CD4-positive, alpha-beta T cell treated with Interleukin-15 for 1 hour (primary cell): ENCODE measurements around the gene TMEM86B.
A peak's percentile ranks its signal among the peaks of the same experiment; 100 is the strongest.

ENCODE experiments used
- DNase-seq: peaks from one replicate; pipeline ENCODE4 v3.0.0-alpha.2; 2020

The TMEM86B gene

GRCh38 chr19:55228403-55229031 is at the start of gene TMEM86B:
Gene TMEM86B, minus strand, starts transcription at chr19:55228763. Its CDS starts 22 bp downstream, at chr19:55228741.
- DNase-seq: no peak

- DNase-seq: no peak
Observed at GRCh38 chr19:55277494-55277893, 48.9 kb upstream of the TMEM86B start.

- DNase-seq: peak; percentile 47
Observed at GRCh38 chr19:55276720-55277430, 48.3 kb upstream of the TMEM86B start.

GRCh38 chr19:55275851-55276719 is 47.5 kb upstream of the TMEM86B start:
- DNase-seq: no peak

DNA sequence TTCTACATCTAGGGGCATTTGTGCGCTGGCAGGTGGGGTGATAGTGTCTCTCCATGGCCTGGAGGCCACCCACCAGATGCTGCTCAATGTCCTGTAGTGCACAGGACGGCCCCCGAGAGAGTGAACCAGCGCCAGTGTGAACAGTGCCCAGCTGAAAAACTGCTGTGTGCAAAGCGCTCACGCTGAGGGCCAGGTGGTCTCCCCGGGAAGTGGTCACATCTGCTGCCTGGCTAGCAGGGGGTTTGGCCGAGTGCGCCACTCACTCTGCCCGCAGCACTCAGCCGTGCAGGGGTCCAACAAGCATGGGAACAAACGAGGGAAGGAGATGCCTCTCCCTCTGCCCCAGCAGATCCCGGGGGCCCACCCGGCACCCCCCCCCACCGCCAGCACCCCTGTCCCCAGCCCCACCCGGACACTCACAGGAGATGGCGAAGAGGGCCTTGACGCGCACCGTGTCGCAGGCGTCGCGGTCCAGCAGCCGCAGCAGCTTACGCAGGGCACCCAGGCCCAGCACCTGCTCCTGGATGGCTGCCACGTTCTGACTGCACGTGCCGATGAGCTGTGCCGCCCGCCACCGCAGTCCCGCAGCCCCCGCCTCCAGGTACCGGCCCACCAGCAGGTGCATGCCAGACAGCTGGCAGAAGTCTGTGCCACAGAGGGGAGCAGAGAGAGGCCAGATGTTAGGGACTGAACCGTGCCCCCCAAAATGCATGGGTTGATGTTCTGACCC is 45.6 kb upstream of the TMEM86B start:
- DNase-seq: no peak

DNA sequence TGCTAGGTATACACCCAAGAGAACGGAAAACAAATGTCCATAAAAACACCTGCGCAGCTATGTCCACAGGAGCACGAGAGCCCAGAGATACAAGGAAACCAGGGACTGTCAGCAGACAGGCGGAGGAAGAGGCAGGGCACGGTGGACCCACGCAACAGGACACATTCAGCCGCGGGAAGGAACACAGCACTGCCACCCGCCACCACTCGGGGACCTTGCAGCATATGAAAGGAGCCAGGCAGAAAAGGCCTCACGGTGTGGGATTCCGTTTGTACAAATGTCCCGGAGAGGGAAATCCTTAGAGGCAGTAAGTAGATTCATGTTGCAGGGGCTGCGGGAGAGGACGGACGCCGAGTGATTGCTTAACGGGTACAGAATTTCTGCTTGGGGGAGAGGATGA is 43.6 kb upstream of the TMEM86B start:
- DNase-seq: no peak

DNA sequence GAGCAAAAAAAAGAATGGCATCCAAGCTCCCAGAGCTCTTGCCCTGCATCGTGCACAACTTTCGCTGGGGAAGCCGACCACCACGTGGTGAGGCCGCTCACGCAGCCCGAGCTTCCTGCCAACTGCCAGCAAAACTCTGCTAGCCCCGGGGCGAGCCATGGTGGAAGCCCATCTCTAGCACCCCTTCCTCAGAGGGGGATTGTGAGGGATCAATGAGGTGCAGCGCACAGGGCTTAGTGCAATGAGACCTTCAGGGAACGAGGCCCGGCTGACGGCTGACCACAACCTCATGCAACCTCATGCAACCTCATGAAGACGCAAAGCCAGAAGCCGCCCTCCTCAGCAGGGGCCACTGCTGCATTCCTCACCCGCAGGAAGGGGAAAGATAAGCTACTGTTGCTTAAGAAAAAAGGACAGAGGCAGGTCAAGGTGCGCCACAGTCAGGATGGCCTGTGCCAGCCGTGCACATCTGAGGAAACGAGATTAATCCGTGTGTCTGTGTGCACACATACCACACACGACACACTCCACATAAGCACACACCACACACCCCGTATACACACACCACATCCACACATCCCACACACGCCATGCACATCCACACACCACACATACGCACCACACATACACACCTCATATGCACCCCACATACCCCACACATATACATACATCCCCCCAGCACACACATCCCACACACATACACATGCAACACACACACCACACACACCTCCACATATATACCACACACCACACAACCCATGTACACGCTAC is 41.8 kb upstream of the TMEM86B start:
- DNase-seq: no peak

DNA sequence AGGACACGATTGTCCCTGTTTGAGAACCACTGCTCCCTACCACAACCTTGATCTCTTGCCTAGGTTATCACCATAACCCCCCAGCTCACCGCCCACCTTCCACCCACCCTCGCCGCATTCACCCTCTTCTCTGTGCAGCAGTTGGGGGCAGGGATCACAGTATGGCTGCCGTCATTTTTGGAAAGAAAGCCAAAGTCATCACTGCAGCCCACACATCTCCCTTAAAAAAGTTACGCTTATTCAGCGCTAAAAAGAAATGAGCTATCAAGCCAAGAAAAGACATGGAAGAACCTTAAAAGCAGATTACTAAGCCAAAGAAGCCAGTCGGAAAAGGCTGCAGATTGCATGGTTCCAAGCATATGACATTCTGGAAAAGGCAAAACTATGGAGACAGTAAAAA is 40.7 kb upstream of the TMEM86B start:
- no peak for DNase-seq

GRCh38 chr19:55266840-55267239 is 38.3 kb upstream of the TMEM86B start:
- no peak for DNase-seq

GRCh38 chr19:55266404-55266803 is 37.8 kb upstream of the TMEM86B start:
- DNase-seq: no peak

DNA sequence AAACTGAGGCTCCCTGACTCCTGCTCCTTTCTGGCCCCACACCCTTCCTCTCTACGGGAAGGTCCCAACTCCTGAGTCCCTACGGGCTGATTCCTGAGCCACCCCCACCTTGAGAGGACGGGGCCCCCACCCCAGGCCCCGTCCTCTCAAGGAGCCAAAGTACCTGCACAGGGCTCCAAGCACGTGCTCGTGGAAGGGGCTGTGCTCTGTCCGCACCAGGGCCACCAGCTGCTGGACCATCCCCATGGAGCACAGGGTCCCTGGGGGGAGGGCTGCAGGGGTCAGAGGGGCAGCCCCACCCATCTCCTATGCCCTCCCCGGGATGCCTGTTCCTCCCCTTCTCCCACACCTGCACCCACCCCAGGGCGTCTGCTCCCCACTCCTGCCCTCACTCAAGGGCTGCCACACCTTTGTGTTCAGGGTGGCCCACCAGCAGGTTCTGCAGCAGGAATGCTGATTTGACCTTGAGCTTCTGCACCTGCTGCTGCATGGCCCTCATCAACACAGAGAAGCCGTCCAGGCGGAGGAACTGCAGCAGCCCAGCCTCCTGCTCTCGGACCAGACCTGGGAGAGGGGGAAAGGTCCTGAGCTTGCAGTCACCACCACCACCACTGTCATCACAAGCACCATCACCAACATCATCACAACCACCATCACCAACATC is 37.3 kb upstream of the TMEM86B start:
- no peak for DNase-seq

DNA sequence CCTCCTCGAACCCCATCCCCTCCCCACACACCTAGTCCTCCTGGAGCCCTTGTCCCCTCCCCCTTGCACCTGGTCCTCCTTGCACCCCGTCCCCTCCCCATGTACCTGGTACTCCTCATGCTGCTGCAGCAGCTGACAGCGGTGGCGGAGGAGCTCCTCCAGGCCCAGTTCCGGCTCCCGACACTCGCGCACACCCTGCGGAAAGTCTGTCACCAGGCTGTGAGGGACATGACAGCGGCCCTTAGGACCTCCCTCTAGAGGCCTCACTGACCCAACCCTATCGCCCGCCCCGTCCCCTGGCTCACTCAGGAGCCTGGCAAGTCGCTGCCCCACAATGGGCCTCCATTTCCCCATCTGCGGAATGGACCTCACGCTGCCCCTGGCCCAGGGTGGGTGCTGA is 36.6 kb upstream of the TMEM86B start:
- no peak for DNase-seq

DNA sequence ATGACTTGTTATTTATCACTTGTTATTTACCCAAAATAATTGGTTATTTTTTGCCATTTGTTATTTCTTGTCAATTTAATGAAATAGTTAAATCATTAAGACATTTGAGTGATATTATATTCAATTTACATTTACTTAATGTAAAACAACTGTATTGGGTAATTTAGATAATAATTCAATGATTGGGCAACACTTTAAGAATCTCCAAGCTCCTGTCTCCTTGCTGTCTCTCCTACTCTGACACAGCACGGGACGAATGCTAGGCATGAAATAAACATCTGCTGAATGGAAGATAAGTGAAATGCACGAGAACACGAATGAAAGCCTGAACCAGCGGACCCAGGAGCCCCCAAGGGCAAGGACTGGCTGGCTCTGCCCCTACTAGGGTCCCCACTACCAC is 36.0 kb upstream of the TMEM86B start:
- no peak for DNase-seq

DNA sequence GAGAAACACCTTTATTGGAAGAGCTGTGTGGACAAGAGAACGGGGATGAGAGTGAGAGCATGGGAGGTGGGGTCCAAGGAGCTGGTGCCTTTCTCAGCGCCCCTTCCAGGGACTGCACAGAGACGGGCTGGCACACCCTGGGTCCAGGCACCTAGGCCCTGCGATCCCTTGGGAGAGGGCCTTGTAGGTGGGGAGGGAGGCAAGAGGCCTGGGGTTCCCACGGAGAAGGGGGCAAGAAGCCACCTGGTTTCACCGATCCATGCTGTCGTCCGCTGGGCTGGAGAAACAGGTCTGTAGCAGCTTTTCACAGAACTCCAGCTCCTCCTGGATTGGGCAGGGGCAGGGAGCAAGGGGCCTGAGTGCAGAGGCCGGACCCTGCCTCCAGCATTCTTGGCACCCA is 33.8 kb upstream of the TMEM86B start:
- no peak for DNase-seq

GRCh38 chr19:55261671-55262126 is 33.1 kb upstream of the TMEM86B start:
- no peak for DNase-seq

- DNase-seq: no peak
Observed at GRCh38 chr19:55259540-55260210, 31.1 kb upstream of the TMEM86B start.

- peak; percentile 95 for DNase-seq
Observed at GRCh38 chr19:55258828-55259539, 30.4 kb upstream of the TMEM86B start, which contains the start of gene PPP6R1. Gene PPP6R1, minus strand, starts transcription at chr19:55259017. Its CDS starts 11,914 bp downstream, at chr19:55247103.

- peak; percentile 48 for DNase-seq
Observed at GRCh38 chr19:55258476-55258827, 29.9 kb upstream of the TMEM86B start.

DNA sequence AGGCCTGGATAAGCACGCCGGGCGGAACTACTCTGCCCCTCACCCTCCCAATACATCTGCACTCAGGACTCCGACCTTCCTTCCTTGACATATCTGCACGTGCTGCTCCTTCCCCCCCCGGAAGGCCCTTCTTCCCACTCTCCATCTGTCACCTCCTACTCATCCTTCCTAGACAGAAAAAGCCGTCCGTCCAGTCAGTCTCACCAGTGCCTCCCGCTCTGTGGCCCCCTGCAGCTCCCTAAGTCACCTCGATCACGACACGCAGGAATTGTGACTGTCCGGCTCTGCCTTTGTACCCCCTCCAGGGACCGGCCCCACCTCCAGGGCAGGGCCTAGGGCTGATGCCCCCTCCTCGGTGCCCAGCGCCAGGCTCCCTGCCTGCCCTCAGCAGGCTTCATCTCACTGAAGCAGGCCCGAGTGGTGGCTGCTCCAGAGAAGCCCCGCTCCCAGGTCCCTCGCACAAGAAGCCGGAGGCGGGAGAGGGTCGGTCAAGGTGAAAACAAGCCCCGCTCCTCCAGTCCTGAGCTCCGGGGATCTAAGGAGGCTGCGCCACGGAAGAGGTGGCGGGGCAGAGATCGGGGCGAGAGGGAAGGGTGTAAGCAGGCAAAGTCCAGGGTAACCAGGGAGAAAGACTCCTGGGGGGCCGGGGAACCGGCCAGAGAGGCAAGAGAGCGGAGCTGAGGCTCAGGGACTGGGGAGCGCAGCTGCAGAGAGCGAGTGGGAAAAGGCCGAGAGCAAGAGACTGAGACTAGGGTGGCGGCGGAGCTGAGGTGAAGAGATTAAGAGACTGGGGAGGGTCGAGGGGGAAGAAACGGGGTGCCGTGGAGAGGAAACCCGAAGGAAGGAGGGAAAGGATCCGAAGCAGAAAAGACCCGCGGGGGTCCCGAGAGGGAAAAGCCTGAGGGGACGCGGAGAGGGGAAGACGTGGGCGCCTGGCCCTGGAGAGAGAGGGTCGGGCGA is 29.2 kb upstream of the TMEM86B start:
- DNase-seq: no peak
